ENCODE data around the gene SETD2.
A peak's percentile ranks its signal among the peaks of the same experiment; 100 is the strongest.

The SETD2 gene

DNA sequence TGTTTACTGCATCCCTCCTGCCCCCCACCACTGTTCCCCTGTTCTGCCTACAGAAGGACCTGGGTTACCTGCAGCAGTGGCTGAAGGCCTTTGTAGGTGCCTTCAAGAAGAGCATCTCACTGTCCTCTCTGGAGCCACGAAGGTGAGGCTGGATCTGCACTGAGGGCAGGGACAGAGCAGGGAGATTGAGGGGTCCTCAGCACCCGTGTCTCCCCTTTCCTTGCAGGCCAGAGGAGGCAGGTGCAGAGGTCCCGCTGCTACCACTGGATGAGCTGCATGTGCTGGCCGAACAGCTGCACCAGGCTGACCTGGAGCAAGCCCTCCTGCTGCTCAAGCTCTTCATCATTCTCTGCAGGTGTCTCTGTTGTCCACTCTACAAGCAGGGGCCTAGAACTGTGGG lies 175.3 kb downstream of the SETD2 start:
- no peak overlapping the region for H3K4me2 ChIP-seq (ENCODE audit: low read length)
- peak overlapping the region; percentile 7; the same call in 1 of the 2 replicates for H3K27ac ChIP-seq (ENCODE audit: low read length)
- H3K27me3 ChIP-seq (ENCODE audit: low read depth, low read length): no peaks in the 10 kb centered on the region
- no peak for TF ChIP-seq EZH2phosphoT487 (IDR thresholded peaks at IDR 0.05; ENCODE audit: low read depth)
- peaks cover 25% of the 10 kb centered on the region for H3K36me3 ChIP-seq (replicated peaks; ENCODE audit: low read depth, low read length)
- no peaks in the 10 kb centered on the region for H3K9me3 ChIP-seq (ENCODE audit: insufficient read depth, low read length)
- no peak overlapping the region for H3K9ac ChIP-seq (ENCODE audit: low read length)
- H3K79me2 ChIP-seq (ENCODE audit: low read length): peaks cover 38% of the 10 kb centered on the region
- no peaks in the 10 kb centered on the region for H4K20me1 ChIP-seq (ENCODE audit: insufficient read depth, low read length)
- H2AFZ ChIP-seq (ENCODE audit: low read depth, low read length): no peak overlapping the region
- H3K4me1 ChIP-seq (ENCODE audit: low read length): peaks cover 51% of the 10 kb centered on the region
- no peak overlapping the region for H3K4me3 ChIP-seq (ENCODE audit: low read length)

DNA sequence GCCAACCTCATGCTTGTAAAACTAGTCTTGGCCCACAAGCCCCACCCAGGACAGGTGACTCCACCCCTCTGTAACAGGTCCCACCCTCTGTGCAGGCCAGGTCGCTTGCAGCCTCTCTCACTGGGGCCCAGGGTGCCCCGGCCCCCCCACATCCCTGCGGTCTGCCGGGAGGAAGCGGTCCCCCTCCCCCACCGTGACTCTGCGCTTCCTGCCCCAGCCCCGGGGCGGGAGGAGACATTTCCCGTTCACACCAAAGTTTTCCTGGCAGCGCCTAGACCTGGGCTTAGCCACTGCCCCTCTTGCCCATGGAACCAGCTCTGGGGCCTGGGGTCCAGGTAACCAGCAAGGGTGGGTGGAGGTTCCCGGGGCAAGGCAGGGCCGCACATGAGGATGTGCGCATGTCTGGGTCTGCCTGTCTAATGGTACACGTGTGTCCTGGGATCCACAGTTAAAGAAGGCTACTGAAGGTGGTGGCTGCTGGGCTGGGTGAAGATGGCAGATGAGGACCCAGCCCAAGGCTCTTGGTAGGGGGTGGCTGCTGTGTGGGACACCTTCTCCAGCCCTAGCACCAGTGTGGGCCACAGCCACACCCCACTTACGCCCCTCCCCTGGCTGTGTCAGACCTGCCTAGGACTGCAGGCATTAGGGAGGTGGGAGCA lies 176.0 kb downstream of the SETD2 start:
- no peaks in the 10 kb centered on the region for H3K27me3 ChIP-seq (ENCODE audit: low read depth, low read length)
- no peak for TF ChIP-seq EZH2phosphoT487 (IDR thresholded peaks at IDR 0.05; ENCODE audit: low read depth)
- TF ChIP-seq, protein P1, sequence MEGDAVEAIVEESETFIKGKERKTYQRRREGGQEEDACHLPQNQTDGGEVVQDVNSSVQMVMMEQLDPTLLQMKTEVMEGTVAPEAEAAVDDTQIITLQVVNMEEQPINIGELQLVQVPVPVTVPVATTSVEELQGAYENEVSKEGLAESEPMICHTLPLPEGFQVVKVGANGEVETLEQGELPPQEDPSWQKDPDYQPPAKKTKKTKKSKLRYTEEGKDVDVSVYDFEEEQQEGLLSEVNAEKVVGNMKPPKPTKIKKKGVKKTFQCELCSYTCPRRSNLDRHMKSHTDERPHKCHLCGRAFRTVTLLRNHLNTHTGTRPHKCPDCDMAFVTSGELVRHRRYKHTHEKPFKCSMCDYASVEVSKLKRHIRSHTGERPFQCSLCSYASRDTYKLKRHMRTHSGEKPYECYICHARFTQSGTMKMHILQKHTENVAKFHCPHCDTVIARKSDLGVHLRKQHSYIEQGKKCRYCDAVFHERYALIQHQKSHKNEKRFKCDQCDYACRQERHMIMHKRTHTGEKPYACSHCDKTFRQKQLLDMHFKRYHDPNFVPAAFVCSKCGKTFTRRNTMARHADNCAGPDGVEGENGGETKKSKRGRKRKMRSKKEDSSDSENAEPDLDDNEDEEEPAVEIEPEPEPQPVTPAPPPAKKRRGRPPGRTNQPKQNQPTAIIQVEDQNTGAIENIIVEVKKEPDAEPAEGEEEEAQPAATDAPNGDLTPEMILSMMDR (IDR thresholded peaks at IDR 0.05; ENCODE audit: low read depth, low read length): no peak
- no peaks in the 10 kb centered on the region for H3K9me3 ChIP-seq (ENCODE audit: insufficient read depth, low read length)
- no peak overlapping the region for H2AFZ ChIP-seq (ENCODE audit: low read depth, low read length)
- peaks cover 42% of the 10 kb centered on the region for H3K79me2 ChIP-seq (ENCODE audit: low read length)
- H3K4me2 ChIP-seq (ENCODE audit: low read length): peak overlapping the region; percentile 57
- peaks cover 21% of the 10 kb centered on the region for H3K36me3 ChIP-seq (replicated peaks; ENCODE audit: low read depth, low read length)
- 0 out of 2 replicates have a peak, but pooled peaks cover under 1% of the 10 kb centered on the region for H4K20me1 ChIP-seq (ENCODE audit: insufficient read depth, low read length)
- H3K4me3 ChIP-seq (ENCODE audit: low read length): peak overlapping the region; percentile 38; the same call in 1 of the 2 replicates
- H3K4me1 ChIP-seq (ENCODE audit: low read length): peaks cover 51% of the 10 kb centered on the region
- H3K9ac ChIP-seq (ENCODE audit: low read length): peak overlapping the region; percentile 33; the same call in 1 of the 2 replicates
- peak overlapping the region; percentile 41 for H3K27ac ChIP-seq (ENCODE audit: low read length)

DNA sequence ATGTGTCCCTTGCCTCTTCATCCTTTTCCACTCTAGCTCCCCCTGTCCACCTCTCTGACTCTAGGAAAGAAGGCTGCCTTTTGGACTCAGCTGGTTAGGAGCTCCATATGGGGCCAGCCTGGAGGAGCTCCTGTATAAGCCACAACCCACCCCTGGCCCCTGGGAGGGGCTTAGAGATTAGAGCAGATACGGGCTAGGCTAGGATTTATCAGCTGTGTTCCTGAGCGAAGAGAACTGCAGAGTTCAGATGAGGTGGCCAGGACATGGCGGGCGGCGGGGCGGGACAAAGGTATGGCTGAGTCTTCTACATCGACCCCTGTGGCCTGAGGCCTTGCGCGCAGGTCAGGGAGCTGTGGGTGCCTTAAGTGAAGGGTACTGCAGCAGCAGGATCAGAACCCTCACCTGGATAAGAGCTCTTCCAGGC lies 176.6 kb downstream of the SETD2 start:
- Histone ChIP-seq H3K4me3 (ENCODE audit: low read length) (peak overlapping the region; percentile 38; the same call in 1 of the 2 replicates), H3K36me3 (replicated peaks; ENCODE audit: low read depth, low read length) (peaks cover 21% of the 10 kb centered on the region), H3K27ac (ENCODE audit: low read length) (peak overlapping the region; percentile 41; the same call in 1 of the 2 replicates), H4K20me1 (ENCODE audit: insufficient read depth, low read length) (0 out of 2 replicates have a peak, but pooled peaks cover 5% of the 10 kb centered on the region), H3K9ac (ENCODE audit: low read length) (peak overlapping the region; percentile 33; the same call in 1 of the 2 replicates), H3K79me2 (ENCODE audit: low read length) (peaks cover 48% of the 10 kb centered on the region), H3K27me3 (ENCODE audit: low read depth, low read length) (no peaks in the 10 kb centered on the region), H3K4me1 (ENCODE audit: low read length) (peaks cover 51% of the 10 kb centered on the region), H2AFZ (ENCODE audit: low read depth, low read length) (no peak overlapping the region), H3K9me3 (ENCODE audit: insufficient read depth, low read length) (no peaks in the 10 kb centered on the region), H3K4me2 (ENCODE audit: low read length) (peak overlapping the region; percentile 57)
- TF ChIP-seq, protein P1 (IDR thresholded peaks at IDR 0.05; ENCODE audit: low read depth, low read length): no peak

DNA sequence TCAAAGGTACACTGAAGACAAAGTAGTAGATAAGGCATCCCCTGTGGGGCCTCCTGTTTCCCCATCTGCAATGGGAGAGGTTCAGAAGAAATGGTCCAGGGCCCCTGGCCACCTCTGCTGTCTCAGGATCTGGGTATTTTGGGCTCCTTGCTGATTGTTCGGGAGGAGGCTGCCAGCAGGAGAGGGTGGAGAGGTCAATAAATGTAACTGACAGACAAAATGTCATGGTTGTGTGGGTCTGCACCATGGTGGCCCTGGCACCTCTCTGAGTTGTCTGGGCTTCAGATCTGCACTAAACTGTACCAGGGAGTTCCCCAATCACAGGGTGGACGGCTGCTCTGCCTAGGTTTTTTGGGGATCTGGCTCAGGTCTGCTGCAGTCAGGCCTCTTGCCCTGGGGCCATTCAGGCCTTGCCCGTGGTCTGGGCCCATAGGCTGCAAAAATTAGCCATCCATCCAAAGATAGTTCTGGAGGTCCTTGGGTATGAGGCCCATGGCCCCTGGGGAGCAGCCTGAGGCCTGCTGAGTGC lies 177.1 kb downstream of the SETD2 start:
- Histone ChIP-seq H4K20me1 (ENCODE audit: insufficient read depth, low read length) (0 out of 2 replicates have a peak, but pooled peaks cover 5% of the 10 kb centered on the region), H3K36me3 (replicated peaks; ENCODE audit: low read depth, low read length) (peaks cover 21% of the 10 kb centered on the region), H3K79me2 (ENCODE audit: low read length) (peaks cover 51% of the 10 kb centered on the region), H3K4me3 (ENCODE audit: low read length) (no peak overlapping the region), H3K4me2 (ENCODE audit: low read length) (peak overlapping the region; percentile 57; the same call in 1 of the 2 replicates), H3K27ac (ENCODE audit: low read length) (peak overlapping the region; percentile 41; the same call in 1 of the 2 replicates), H3K9me3 (ENCODE audit: insufficient read depth, low read length) (no peaks in the 10 kb centered on the region), H2AFZ (ENCODE audit: low read depth, low read length) (no peak overlapping the region), H3K4me1 (ENCODE audit: low read length) (peaks cover 51% of the 10 kb centered on the region), H3K9ac (ENCODE audit: low read length) (0 out of 2 replicates have a peak overlapping the region, but pooled peaks have one; percentile 33), H3K27me3 (ENCODE audit: low read depth, low read length) (no peaks in the 10 kb centered on the region)
- TF ChIP-seq, protein P1 (IDR thresholded peaks at IDR 0.05; ENCODE audit: low read depth, low read length): no peak
- no peak for TF ChIP-seq EZH2phosphoT487 (IDR thresholded peaks at IDR 0.05; ENCODE audit: low read depth)
